ENCODE data around the gene B4GALT3. TPM values are rescaled to one million over a fixed set of nuclear protein-coding genes. Genes with fewer than 3 reads are reported as not detected.

B4GALT3 gene
- total and polyA plus RNA-seq, 9 of the 15 experiments (the other 6 are each of a cell fraction or from before 2014, with no cell fraction given): 31.2 to 103 (median 46.1) TPM

DNA sequence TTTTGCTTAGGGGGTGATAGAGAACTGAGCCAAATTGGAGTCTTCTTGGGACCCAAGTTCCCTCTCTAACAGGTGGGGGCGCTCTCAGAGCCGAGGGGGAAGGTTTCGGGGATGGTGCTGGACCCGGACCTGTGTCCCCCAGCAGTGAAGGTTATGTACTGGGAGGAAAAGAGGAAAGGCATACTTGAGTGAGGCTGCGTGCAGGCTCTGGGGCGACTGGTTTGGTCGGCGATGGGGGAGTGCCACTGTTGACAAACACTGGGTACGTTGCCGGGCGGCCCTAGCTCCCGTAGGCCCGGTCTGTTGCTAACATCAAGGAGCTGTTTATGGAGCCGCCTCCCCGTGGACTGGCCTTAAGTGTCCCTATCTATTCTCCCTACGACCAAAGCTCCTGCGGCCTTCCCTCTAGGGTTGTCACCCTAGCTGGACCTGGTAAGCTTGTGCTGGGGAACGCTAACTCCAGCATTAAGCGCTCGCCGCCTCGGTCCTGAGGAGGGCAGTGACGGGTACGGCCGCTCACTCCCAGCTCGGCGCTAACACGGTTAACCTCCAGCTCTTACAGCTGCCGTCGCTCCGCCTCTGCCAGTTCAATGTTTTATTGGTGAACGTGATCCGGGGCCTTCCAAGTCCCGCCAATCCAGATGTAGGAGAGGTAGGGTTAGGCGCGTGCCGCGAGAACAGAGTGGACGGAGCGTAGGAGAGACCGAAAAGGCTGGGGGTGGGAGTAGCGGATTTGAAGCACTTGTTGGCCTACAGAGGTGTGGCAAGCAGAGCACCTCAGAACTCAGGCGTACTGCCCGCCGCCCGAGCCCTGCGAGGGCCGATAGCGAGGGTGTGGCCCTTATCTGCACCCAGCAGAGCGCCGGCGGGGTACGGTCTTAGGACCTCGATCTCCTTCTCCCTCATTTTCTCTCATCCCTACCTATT is 11.3 kb downstream of the B4GALT3 start, which contains the start of gene PPOX (continued):
- TF ChIP-seq RB1 (IDR thresholded peaks at IDR 0.05; ENCODE audit: low read depth) (peak; percentile 57), HCFC1 (IDR thresholded peaks at IDR 0.05; ENCODE audit: low read depth, low read length) (peak; percentile 53), GATAD2A (IDR thresholded peaks at IDR 0.05) (0 out of 2 replicates have a peak, but pooled peaks have one; percentile 9), ZNF133 (CRISPR knock-in tag; IDR thresholded peaks at IDR 0.05) (no peak), ARID1B (IDR thresholded peaks at IDR 0.05) (peak; percentile 100), TSC22D4 (tag; IDR thresholded peaks at IDR 0.05) (no peak), ZNF431 (CRISPR knock-in tag; IDR thresholded peaks at IDR 0.05) (no peak), RBBP5 (IDR thresholded peaks at IDR 0.05; ENCODE audit: borderline replicate concordance, insufficient read depth, low read length, poor library complexity, severe bottlenecking) (peak; percentile 74), NRF1 (conservative IDR thresholded peaks at IDR 0.05 in 1 of 2, IDR thresholded peaks at IDR 0.05 in 1 of 2) (peak; percentile 59 to 71), MBD2 (IDR thresholded peaks at IDR 0.05; ENCODE audit: borderline replicate concordance, low read depth) (peak; percentile 79), NFXL1 (CRISPR knock-in tag; IDR thresholded peaks at IDR 0.05) (no peak), LARP7 (IDR thresholded peaks at IDR 0.05) (no peak), NFRKB (IDR thresholded peaks at IDR 0.05; ENCODE audit: low read depth) (peak; percentile 58; the same call in 1 of the 2 replicates), CBFA2T2 (conservative IDR thresholded peaks at IDR 0.05) (peak; percentile 97), RHOXF2B (CRISPR knock-in tag; conservative IDR thresholded peaks at IDR 0.05) (no peak), DDX20 (tag; IDR thresholded peaks at IDR 0.05; ENCODE audit: low read depth) (no peak), ZNF282 (CRISPR knock-in tag; IDR thresholded peaks at IDR 0.05) (no peak), RAD51 (IDR thresholded peaks at IDR 0.05; ENCODE audit: borderline replicate concordance, low read depth) (peak; percentile 62; the same call in 1 of the 2 replicates), ZBTB1 (CRISPR knock-in tag; IDR thresholded peaks at IDR 0.05; ENCODE audit: borderline replicate concordance, low read depth) (0 out of 2 replicates have a peak, but pooled peaks have one; percentile 21), KDM5B (IDR thresholded peaks at IDR 0.05; ENCODE audit: insufficient replicate concordance, low read depth, low read length) (peak; percentile 92), NFE2L1 (tag; IDR thresholded peaks at IDR 0.05; ENCODE audit: borderline replicate concordance, low read depth) (no peak), EGR1 (conservative IDR thresholded peaks at IDR 0.05) (peak; percentile 75), EHMT2 (IDR thresholded peaks at IDR 0.05) (peak; percentile 51; the same call in 1 of the 2 replicates), BCL6 (CRISPR knock-in tag; IDR thresholded peaks at IDR 0.05) (no peak), ZNF134 (CRISPR knock-in tag; conservative IDR thresholded peaks at IDR 0.05) (no peak), HMGXB4 (CRISPR knock-in tag; IDR thresholded peaks at IDR 0.05) (peak; percentile 36; the same call in 1 of the 2 replicates), PHF20 (IDR thresholded peaks at IDR 0.05; ENCODE audit: partially characterized antibody) (peak; percentile 17), NR2F6 (CRISPR knock-in tag; IDR thresholded peaks at IDR 0.05) (no peak)
- TF ChIP-seq, protein P1, sequence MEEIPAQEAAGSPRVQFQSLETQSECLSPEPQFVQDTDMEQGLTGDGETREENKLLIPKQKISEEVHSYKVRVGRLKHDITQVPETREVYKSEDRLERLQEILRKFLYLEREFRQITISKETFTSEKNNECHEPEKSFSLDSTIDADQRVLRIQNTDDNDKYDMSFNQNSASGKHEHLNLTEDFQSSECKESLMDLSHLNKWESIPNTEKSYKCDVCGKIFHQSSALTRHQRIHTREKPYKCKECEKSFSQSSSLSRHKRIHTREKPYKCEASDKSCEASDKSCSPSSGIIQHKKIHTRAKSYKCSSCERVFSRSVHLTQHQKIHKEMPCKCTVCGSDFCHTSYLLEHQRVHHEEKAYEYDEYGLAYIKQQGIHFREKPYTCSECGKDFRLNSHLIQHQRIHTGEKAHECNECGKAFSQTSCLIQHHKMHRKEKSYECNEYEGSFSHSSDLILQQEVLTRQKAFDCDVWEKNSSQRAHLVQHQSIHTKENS (CRISPR knock-in tag; IDR thresholded peaks at IDR 0.05): no peak

Data from K562 (cell line).